Tracheal epithelial cell (primary cell): ENCODE results near the gene NTMT2. TPM values are rescaled to one million over a fixed set of nuclear protein-coding genes. Genes with fewer than 3 reads are reported as not detected.

Experiments
- total RNA-seq: library from RNA; depleted of rRNA; stranded (reverse); fragments of >200 nt; gene quantifications from 2 replicates; pipeline ENCODE4 v1.2.1, GENCODE V29; 2014

NTMT2 gene
- not detected in 2 replicates for total RNA-seq

DNA sequence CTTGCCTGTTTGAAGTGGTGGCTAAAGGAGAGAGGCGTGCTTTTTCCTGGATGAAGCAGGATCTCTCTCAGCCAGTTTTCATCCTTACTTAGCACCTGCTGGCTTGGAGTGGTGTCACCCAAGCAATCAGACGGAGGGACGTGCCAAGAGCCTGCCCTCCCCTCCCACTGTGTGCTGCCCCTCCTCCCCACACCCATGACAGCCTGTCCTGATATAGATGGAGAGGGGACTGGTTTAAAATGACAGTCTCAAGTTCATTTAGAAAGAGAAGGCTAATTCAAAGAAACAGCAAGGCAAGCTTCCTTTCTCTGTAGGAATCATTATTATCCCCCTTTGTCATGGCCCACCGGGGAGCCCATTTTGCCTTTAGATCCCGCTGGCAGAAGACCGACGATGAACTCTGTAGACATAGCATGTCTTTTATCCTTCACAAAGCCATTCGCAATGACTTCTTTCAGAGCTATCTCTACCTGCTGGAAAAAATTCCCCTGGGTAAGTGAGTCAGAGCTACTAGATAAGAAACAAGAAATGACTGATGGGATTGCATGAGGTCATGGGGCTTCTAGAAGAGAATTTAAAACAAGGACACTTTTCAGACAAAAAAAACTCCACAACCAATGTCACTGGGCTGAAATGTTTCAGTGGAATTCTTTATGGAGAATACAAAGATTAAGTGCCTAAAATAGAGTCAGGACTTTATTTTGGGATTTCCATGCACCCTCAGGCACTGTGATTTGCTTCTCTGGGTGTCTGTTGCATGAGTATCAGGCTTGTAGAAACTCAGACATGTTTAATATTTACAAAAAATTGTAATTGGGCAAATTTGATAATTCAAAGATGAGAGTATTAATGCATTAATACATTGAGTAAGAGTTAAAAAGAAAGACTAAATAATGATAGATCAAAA lies at the start of gene NTMT2:
TSS of gene NTMT2 (plus strand) at position 190 of the 907 bp plus-strand sequence. CDS start at position 339, 149 bp downstream.

Other genes starting within 250 kb of the NTMT2 start
- gene KIFAP3, start 71.3 kb upstream of the NTMT2 start, total RNA-seq, result 16.6 and 17.9 TPM in 2 replicates